ENCODE results near the gene MESP1.

The MESP1 gene

DNA sequence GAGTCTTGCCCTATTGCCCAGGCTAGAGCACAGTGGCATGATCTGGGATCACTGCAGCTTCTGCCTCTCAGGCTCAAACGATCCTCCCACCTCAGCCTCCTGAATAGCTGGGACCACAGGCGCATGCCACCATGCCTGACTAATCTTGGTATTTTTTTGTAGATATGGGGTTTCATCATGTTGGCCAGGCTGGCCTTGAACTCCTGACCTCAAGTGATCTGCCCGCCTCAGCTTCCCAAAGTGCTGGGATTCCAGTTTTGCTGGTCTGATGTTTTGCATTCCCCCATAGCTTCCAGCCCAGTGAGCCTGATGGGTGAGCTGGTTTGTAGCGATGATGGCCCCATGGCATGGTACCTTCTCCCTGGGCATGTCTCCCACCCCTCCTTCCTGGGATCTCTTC lies 4.7 kb upstream of the MESP1 start:
- no peak for DNase-seq

DNA sequence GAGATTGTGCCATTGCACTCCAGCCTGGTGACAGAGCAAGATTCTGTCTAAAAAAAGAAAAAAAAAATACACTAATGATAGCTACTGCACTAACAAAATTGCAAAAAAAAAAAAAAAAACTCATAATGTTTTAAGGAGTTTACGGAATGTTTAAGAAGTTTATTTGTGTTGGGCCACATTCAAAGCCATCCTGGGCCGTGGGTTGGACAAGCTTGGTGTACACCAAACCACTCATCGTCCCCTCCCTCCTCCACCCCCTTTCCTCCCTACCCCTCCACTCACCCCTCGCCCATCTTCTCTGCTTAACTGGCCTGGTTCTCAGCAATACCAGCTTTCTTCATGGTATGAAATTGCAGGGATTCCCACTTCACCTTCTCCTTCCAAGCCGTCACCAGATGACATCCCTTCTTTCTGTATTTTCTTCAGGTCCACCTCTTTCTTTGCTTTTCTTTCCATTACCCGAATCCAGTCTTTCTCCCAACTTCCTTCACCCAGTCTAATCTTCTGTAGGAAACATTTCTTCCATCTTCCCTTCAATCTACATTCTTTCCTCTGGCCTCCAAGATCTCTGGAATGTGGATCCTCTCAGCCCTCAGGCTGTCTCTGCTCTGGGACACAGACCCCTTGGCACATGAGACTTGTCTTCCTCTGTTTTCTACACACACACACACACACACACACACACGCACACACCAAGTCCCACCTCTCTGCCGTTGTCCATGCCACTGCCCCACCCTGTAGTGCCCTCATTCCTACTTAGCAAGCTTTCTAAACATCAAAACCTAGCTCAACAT lies 3.5 kb upstream of the MESP1 start:
- DNase-seq, result no peak

DNA sequence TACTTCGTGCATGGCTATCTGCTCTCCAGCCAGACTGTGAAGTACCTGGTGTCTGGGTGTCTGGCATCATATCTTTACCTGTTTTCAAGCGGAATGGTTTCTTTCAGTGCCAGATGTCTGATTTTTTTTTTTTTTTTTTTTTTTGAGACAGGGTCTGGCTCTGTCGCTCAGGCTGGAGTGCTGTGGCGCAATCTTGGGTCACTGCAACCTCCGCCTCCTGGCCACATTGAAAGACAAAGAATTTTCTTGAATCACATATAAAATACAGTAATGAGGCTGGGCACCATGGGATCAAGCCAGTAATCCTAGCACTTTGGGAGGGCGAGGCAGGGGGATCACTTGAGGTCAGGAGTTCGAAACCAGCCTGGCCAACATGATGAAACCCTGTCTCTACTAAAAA lies 2.8 kb upstream of the MESP1 start:
- no peak for DNase-seq

DNA sequence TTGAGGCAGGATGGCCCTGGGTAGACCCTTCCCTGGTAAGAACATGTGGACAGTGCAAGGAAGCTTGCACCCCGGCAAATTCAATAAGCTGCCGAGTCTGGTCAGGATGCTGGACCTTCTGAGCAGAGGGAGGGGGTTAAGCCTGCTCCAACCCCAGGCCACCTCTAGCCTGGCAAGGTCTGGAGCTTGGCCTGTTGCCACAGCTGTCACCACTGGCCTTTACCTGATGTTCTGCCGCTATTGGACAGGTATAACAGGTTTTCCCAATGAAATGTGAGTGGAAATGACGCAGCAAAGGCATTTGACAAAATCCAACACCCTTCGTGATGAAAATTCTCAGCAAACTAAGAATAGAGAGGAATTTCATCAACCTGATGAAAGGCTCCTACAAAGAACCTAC lies 699 bp upstream of the MESP1 start:
- DNase-seq, result no peak

DNA sequence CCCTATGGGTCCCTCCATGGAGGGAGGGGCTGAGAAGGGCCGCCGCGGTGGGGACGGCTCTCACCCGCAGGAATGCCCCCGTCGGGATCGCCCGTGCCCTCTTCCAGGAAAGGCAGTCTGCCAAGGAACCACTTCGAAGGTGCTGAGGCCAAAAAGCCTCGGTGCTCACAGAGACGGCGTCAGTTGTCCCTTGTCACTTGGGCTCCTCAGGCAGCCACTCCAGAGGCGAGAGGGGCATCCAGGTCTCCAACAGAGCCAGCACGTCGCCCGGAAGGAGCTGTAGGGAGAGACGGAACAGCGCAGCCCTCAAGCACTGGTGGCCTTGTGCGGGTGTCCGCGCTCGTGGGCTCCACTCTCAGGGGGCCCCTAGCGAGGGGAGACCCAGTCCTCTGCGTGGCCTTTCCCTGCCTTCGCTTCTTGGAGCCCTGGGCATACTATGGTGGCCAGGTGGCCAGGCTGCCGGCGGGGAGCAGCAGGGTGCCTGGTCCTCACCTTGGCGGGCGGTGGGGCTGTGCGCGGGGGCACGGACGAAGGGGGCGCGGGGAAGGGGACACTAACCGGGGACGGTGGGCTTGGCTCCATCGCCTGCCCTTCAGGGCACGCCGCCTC lies 994 bp downstream of the MESP1 start:
- peak; percentile 32 to 52 for DNase-seq

DNA sequence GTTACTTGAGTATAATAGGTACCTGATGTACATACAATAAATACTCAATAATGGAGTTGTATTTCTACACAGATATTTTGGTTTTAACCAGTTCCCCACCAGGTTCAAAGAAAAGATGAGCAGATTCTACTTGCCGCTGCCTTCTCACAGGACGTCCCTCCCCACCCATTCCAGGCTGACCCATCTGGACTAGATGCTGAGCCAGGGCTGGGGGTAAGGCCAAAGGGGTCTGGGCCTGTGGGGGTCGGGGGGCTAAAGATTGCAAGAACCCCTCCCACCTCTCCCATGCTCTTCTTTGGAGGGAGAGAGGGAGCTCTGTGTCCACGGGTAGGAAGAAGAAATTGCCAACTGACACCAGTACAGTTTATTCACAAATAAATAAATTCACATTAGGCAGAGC lies 1.5 kb downstream of the MESP1 start:
- no peak for DNase-seq

DNA sequence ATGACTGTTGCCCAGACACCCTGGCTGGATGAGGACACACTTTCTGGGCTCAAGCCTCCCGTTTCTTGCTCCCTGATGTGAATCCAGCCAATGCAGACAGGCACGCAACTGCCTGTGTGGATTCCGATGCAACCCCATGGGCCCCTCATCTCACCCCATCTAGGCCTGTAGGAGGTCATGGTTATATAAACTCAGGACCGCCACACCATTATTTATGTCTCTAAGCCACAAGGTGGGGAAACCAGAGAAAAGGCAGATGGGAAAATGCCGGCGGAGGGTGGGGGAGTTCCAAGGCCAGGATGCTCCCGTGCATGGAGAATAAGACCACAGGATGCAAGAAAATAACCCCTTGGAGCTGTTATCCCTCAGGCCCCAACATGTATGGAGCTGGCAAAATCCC lies 2.0 kb downstream of the MESP1 start:
- no peak for DNase-seq

DNA sequence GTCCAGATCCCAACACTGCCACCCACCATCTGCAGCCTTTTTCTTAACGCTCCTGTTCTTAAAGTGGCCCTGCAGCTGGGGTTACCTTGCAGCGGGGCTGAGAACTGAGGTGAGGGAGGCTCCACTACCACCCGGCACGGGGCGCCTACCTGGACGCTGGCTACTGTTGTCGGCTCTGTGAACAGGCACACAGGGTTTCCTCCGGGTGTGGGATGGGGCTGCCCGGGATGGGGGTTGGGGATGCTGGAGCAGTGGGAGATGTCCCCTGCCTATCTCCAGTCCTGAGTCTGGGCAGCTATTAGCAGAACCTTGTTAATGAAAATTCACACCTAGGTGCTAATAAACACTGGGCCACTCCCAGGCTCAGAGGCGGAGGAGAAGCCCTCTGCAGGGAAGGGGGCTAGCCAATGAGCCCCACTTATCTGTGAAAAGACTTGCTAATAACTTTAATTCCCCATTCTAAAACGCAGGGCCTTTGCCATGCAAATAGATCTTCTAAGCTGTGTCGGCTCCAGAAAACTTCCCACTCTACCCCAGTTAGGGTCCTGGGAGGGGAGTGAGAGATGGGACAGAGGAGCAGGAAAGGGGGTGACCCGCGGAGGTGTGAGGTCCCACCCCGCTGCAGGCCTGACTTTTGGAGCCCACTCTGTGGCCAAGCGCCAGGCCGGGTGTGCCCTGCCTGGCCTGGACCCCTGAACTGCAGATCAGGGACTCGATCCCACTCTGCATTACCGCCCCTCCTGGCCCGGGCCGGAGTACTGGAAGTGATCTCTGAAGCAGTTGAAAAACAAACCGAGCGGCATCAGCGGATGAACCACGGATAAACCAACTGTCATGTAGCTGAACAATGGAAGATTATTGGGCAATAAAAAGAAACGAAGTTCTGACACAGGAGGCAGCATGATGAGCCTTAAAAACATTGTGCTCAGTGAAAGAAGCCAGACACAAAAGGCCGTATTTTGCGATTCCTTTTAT lies 3.1 kb downstream of the MESP1 start:
- no peak for DNase-seq

DNA sequence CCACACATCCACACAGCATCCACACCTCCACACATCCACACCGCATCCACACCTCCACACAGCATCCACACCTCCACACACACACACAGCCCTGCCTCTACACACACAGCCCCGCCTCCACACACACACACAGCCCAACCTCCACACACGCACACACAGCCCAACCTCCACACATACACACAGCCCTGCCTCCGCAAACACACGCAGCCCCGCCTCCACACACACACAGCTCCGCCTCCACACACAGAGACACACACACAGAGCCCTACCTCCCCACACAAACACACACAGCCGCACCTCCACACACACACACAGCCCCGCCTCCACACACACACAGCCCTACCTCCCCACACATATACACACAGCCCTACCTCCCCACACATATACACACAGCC lies 4.7 kb downstream of the MESP1 start:
- DNase-seq, result no peak

DNA sequence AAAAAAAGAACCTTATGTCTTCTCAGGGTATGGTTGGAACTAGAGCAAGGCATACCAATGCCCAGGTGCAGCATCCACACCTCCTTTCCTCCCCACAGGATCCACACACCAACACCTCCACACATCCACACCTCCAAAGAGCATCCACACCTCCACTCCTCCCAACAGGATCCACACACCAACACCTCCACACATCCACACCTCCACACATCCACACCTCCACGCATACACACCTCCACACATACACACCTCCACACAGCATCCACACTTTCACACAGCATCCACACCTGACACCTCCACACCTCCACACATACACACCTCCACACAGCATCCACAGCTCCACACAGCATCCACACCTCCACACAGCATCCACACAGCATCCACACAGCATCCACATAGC lies 5.3 kb downstream of the MESP1 start:
- DNase-seq, result no peak

DNA sequence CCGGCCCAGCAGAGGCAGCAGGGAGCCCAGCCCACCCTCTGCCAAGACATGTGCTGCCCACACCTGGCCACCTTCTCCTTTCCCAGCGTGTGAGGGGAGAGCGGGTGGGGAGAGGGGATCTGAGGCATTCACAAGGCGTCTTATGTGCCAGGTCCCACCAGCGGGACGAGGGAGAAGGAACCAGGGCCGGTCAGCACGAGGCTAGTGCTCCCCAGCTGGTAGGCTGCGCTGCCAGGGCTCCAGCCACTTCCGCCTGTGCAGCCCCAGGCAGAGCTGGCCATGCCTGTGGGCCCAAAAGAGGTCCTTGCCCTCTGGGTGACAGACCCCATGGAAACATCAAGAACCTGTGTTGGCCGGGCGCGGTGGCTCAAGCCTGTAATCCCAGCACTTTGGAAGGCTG lies 5.9 kb downstream of the MESP1 start:
- DNase-seq, result no peak

DNA sequence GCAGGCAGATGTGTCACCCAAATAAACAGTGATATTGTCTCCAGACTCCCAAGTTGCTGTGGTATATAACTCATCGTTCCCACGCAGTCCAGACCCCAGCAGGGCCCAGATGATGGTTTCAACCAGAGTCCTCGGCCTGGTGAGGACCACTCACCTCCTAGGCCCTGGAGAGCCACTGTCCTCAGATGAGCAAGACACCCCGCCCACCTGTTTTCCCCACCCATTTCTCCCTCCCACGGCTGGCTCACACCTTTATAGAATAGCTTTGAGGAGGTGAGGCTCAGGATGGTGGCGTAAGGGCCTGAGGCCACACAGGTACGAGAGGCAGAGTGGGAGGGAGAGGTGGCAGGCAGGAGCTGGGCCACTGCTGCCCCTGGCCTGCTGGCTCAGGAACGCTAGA lies 7.5 kb downstream of the MESP1 start:
- no peak for DNase-seq

DNA sequence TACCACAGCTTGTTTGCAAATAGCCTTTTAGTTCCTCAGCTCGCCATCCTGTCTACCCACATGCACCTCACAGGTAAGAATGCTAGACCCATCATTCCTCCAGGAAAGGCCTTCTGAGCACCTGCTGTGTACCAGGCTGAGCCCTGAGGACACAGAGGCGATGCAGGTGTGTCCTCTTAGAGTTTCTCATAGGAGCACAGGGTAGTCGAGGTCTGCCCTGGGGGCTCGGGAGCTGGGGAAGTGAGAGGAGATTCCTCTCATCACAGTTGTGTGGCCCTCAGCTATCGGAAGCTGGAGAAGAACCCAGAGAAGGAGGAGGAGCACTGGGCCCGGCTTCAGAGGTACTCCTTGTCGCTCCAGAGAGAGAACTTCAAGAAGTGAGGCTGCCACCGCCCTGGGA lies 8.0 kb downstream of the MESP1 start:
- DNase-seq, result no peak

DNA sequence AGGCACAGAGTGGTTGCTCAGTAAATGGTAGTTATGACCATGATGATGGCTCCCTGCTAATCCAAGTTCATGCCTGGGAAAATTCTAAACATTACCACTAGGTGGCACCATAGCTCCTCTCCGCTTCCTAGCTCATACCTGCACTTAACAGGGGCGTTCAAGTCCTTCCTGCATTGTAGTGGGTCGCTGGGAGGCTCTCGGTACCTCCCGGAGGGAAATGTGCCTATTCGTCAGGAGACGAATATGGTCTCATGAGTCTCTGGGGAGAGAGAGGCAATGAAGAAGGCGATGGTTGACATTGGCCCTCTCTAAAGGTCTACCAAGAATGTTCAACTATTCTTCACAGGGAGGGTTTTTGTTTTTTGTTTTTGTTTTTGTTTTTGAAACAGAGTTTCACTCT lies 10.9 kb downstream of the MESP1 start:
- DNase-seq, result peak; percentile 65 to 91

DNA sequence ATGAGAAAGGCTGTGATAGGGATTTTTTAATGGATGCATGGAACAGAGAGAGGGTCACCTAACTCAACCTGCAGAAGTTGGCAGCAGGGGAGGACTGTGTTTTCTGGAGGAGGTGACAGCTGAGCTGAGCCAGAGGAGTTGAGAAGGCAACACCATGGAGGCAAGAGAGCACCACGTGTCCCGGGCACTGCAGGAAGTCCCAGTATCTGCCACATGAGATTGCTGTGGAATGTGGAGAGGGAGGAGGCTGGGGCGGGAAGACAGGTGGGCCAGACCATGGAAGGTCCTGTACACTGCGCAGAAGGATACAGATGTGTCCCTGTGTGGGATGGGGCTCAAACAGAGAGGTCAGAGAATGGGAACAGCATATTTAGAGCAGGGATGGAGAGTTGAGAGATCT lies 15.3 kb downstream of the MESP1 start:
- no peak for DNase-seq

DNA sequence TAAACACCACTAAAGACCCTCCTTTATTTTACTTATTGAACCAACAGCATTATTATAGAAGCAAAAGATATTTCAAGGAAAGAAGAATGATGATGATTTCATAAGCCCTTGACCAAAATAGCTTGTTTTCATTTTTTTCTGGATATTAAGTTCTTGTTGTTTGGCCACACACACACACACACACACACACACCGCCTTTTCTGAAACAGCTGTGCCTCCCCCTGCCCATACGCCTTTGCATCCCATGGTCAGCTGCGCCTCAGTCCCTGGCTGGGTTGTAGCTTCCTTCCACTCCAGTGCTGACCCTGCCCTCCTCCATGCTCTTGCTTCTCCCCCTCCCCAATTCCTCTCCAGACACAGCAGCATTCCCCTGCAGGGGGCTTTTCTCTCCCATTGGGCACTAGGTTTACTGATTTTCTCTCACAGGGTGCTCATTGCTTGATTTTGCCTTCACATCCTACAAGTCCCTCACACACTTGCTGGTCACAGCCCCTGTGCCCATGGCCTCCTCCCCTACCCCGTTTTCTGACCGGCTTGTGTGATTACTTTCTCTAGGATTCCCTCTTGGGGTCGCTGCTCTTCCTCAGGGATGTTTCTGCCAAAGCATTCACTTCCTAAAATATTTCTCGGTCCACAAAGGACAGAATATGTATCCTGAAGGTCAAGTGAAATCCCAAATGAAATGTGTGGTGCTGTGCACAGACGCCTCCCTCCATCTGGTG lies 18.4 kb downstream of the MESP1 start:
- no peak for DNase-seq

DNA sequence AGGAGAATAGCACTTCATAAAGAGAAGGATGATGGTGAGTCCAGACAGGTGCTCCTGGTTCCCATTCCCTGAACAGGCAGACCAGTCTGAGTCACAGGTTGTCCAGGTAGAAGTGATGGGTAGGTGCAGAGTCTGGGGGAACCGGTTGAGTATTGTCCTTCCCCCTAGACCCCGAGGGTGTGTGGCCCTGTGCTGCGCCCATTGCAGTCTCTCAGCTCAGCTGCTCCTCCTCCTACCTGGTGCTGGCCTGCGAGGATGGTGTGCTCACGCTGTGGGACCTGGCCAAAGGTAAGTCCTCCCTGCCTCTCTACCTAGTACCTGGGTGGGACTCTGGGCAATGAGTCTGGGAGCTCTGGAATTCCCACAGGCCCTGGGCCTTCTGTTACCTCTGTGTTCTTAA lies 19.8 kb downstream of the MESP1 start:
- DNase-seq, result no peak

DNA sequence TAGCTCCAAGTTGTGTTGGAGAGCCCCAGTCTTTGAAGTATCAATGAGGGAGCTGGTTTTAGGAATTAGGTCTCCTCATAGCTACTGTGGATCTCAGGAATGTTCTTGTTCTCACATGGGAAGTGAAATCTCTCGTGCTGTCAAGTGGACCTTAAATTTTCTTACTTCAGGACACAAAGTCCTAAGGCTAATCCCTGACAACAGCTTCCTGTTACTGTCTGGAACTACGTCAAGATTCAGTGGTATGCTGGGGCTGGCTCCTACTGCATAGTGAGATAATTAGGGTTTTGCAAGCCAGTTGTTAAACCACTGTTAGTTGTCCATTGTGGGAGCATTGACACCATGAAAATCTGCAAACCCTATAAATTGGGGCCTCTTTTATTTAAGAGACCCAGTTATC lies 22.8 kb downstream of the MESP1 start:
- DNase-seq, result no peak

DNA sequence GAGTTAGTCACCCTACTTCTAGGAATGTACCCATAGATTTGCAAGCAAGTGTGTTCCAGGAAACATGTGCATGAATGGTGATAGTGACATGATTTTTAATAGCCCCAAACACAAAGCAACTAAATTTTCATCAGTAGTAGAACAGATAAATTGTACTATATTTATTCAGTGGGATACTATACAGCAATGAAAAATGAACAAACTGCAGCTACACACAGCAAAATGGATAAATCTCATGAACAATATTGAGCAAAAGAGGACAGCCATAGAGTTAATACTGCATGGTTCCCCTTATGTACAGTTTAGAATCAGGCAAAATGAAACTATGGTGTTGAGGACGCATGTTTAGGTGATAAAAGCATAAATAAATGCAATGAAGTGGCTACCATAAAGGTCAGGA lies 26.0 kb downstream of the MESP1 start:
- no peak for DNase-seq

DNA sequence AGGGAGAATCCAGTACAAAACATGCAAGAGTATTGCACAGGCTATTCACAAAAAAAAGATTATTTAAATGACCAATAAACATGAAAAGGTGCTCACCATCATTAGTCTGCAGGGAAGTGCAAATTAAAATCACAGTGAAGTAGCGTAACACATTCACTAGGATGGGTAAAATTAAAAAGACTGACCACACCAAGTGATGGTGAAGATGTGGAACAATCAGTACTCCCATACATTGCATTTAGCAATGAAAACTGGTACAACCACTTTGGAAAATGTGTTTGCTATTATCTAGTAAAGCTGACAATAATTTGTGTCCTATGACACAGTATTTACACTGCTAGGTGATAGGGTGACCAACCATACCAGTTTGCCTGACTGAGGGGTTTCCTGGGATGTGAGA lies 26.4 kb downstream of the MESP1 start:
- no peak for DNase-seq

DNA sequence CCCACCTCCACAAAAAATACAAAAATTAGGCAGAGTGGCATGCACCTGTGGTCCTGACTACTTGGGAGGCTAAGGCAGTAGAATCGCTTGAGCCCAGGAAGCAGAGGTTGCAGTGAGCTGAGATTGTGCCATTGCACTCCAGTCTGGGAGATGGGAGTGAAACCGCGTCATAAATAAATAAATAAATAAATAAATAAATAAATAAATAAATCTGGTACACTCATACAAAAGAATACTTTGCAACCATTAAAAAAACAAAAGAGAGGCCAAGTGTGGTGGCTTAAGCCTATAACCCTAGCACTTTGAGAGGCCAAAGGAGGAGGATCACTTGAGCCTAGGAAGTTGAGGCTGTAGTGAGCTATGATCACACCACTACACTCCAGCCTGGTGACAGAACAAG lies 28.0 kb downstream of the MESP1 start:
- no peak for DNase-seq

DNA sequence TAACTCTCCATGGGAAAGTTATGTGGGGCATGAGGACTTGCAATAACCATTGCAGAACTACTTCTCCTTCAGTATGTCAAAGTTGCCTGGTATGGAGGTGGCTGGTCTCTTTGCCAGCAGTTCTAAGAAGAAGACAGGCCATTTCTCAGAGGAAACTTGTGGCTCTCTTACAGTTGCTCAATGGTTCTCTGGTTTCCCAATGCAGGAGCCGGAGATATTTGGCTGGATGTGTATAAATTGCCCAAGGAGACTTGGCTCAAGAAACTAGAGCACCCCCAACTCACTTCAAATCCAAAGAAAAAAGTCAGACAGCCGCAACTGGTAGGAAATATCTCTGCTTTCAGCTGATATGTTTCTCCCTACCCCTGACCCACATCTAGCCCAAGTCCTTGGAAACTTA lies 36.3 kb downstream of the MESP1 start:
- DNase-seq, result no peak

DNA sequence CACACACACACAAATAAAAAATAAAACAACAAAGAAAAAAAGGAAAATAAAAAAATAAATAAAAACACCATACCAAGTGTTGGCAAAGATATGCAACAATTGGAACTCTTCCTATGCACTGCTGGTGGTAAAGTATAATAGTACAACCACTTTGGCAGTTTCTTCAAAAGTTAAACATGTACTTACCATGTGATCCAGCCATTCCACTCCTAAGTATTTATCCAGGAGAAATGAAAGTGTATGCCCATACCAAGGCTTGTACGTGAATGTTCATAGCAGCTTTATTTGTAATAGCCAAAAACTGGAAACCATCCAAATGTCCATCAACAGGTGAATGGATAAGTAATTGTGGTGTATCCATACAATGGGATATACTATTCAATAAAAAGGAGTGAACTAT lies 43.5 kb downstream of the MESP1 start:
- DNase-seq, result no peak
